GM21423 (cell line): ENCODE results near the gene MBIP.

Source experiments
- ATAC-seq: cut with Tn5 transposase; IDR thresholded peaks from one replicate; pipeline ENCODE4 v1.9.1; 2021; ENCODE audit warnings: mild to moderate bottlenecking, moderate library complexity; ENCODE audit not compliant: unreplicated experiment

Gene MBIP

GRCh38 chr14:36270191-36270590 lies 50.2 kb downstream of the MBIP start:
- no peak for ATAC-seq

DNA sequence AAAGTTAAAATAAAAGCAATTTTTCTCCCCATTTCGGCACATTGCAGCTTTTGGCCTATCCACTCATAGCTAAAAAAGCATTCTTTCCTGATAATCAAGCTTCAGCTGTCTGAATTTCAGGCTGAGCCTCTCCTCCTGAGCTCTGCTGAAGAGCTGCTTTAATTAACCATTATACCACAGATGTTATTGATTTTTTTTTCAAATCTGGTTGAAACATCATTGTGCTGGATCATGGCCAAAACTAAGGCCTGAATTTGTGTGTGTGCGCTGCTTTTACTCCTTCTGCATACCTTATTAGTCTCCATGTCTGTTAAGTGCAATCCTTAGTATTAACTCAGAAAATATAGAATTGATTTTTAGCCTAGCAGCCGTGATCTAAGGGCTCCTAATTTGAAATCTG lies 52.3 kb downstream of the MBIP start:
- no peak for ATAC-seq

- ATAC-seq: no peak
Observed at GRCh38 chr14:36264595-36264994, 55.8 kb downstream of the MBIP start.

- no peak for ATAC-seq
Observed at GRCh38 chr14:36264107-36264506, 56.3 kb downstream of the MBIP start.

DNA sequence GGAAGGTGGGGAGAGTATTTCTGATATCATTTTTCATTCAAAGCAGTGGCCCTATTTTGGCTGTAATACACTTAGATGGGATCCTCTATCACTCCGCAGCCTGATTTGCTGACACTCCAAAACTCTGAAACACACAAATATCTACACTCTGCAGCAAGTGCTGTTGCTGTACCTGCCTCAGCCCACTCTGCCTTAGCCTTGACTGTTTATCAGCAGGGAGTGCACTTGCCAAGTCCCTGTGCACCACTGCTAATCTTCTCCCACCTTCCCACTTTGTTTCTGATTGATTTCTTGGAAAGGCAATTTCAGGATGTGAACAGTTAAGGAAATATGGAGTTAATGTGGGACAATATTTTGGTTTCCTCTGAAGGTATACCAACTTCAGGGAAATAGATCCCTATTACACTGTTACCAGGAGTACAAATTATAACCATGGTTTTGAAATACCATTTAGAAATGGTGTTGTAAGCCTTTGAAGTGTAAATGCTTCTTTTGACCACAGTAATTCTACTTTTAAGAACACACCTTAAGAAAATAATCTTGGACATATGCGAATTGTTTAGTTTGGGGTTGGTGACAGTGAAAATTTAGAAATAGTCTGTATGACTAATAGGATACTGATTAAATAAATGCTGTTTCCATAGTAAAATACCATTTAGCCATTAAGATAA lies 59.3 kb downstream of the MBIP start:
- ATAC-seq: no peak

- ATAC-seq: no peak
Observed at GRCh38 chr14:36258241-36258640, 62.2 kb downstream of the MBIP start.

DNA sequence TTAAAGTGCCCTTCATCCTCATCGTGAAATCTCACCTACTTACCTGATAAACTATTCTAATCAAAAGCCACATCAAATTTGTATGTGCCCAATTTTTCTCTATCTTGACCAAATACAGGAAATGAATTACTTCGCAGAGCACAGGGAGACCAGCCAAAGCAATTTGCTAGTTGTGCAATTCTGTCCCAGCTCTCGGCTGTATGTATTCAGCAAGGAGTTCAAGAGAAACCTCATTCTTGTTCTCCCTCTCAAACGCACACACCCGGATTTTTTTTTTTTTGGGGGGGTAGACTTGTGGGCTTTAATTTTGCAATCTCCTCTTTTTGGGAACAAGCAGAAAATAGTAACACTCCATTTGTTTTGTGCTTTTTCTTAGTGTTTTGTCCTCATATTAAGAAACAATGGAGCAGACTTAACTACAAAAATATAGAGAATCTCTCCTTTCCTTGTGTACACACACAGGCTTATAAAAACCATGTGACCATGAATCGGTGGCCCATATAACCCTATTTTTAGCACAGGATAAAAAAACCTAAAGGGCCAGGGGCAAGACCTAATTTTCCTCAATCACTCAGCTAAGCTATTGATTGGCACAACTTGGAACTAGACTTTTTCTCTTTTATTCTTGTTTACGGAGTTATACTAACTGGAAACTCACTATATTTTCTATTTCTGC lies 64.2 kb downstream of the MBIP start:
- no peak for ATAC-seq

DNA sequence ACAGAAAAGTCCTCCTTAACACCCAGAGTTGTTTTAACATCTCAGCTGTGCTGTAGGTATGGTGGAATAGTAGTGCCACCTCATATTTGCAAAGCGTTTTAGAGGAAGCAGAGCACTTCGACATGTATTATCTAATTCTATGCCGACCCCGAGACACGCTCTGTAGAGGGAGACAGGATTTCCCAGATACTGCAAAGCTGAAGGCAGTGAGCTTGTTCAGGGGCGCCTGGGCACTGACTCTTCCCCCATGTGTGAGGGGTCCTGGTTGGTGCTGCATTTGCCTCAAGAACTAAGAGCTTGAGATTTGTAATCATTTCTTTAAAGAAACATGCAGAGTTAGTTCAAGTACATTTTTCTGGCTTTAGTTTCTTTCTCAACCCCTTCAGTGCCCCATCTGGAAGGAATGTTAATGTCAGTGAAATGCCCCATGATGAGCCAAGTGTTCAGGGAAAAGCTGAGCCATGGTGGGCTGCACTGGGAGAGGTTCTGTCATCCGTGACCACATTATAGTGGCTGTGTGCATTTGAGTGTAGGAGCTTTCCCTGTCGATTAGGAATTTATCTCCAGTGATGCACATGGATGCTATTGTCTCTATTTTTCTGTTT lies 66.3 kb downstream of the MBIP start:
- ATAC-seq: no peak
